HFF-Myc (cell line): ENCODE data around the gene VAT1L.

ENCODE experiments used
- DNase-seq: peaks from one replicate; pipeline ENCODE4 v3.0.0-alpha.2; 2011; ENCODE audit warnings: low read depth; ENCODE audit errors: extremely low read depth
- H3K4me3 ChIP-seq: replicated peaks from 2 replicates; pipeline ENCODE4 v1.5.1; 2011; ENCODE audit warnings: low read depth, mild to moderate bottlenecking, control low read depth, low read length
- TF ChIP-seq, protein P1 (sequence below): IDR thresholded peaks from 2 replicates; pipeline ENCODE4 v1.5.1; 2012; ENCODE audit warnings: mild to moderate bottlenecking, low read depth, low read length, control low read depth; ENCODE audit errors: missing control alignments

Gene VAT1L

DNA sequence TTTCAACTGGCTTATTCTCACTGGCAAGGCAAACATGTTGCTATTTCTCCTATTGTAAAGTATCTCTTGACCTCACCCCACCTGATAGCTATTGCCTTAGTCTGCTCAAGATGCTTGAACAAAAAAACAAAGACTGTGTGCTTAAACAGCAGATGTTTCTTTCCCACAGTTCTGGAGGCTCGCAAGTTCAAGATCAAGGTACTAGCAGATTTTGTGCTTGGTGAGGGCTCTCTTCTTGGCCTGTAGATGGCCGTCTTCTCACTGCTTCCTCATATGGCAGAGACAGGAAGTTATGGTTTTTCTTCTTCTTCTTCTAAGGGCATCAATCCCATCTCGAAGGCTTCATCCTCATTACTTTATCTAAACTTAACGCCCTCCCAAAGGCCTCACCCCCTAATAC, 124.3 kb downstream of the VAT1L start:
- H3K4me3 ChIP-seq, result no peak overlapping the region
- TF ChIP-seq, protein P1, sequence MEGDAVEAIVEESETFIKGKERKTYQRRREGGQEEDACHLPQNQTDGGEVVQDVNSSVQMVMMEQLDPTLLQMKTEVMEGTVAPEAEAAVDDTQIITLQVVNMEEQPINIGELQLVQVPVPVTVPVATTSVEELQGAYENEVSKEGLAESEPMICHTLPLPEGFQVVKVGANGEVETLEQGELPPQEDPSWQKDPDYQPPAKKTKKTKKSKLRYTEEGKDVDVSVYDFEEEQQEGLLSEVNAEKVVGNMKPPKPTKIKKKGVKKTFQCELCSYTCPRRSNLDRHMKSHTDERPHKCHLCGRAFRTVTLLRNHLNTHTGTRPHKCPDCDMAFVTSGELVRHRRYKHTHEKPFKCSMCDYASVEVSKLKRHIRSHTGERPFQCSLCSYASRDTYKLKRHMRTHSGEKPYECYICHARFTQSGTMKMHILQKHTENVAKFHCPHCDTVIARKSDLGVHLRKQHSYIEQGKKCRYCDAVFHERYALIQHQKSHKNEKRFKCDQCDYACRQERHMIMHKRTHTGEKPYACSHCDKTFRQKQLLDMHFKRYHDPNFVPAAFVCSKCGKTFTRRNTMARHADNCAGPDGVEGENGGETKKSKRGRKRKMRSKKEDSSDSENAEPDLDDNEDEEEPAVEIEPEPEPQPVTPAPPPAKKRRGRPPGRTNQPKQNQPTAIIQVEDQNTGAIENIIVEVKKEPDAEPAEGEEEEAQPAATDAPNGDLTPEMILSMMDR, result no peak
- no peak for DNase-seq

DNA sequence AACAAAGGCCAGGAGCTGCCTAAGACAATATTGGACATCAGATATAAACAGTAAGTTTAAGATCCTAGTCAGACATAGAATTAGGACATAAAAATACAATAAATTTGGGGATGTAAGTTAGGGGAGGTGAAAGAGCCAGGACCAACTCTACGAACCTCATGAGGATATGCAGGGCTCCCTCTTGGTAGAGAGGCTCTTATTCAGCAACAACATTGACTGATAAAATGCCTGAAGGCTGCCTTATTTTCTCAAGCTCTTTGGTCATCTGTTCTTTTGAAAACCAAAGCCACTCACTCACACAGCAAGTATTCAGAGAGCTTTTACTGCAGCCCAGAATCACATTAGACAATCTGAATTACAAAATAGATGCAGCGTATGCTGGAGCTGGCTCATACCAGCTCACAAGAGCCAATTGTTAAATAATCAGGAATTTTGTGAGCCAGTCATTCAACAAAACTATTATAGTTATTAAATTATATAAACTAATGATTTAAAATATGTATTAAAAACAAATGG, 125.4 kb downstream of the VAT1L start:
- no peak overlapping the region for H3K4me3 ChIP-seq
- TF ChIP-seq, protein P1, result no peak
- no peak for DNase-seq

- no peak for DNase-seq
- TF ChIP-seq, protein P1, result no peak
- no peak overlapping the region for H3K4me3 ChIP-seq
These were observed 127.7 kb downstream of the VAT1L start for GRCh38 chr16:77916111-77916510.

DNA sequence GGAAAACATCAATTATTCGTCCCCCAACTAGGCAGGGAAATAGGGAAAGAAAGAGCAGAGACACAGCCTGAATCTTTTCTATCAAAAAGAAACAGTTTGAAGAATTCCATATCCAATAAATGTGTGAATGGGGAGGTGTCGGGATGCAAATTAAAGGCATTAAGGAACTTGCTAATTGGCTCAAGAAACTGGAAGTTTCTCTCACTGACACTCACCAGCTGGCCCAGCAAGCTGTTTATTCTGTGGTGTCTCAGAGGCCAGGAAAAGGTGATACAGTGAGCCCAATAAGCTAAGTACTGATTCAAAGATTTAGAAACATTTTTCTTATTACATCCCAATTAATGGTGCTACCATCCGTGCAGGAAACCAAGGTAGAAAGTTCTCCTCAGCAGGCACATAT, 129.6 kb downstream of the VAT1L start:
- TF ChIP-seq, protein P1, result no peak
- H3K4me3 ChIP-seq, result no peak overlapping the region
- no peak for DNase-seq

GRCh38 chr16:77918809-77919707, 130.7 kb downstream of the VAT1L start:
- no peak overlapping the region for H3K4me3 ChIP-seq
- no peak for DNase-seq
- TF ChIP-seq, protein P1, result no peak

- TF ChIP-seq, protein P1, result no peak
- no peak overlapping the region for H3K4me3 ChIP-seq
- DNase-seq, result no peak
These were observed 131.5 kb downstream of the VAT1L start for GRCh38 chr16:77919761-77920415.
